ENCODE measurements around the gene DDX10.
A peak's percentile ranks its signal among the peaks of the same experiment; 100 is the strongest.
"Not testable (repeated sequence)": the region's sequence is repeated elsewhere in the genome, so short reads cannot be mapped to it uniquely, and the experiment has no call there.

Gene DDX10

GRCh38 chr11:108639146-108639545, 25.7 kb upstream of the DDX10 start:
- DNase-seq = no peak
- TF ChIP-seq POLR2A (IDR thresholded peaks at IDR 0.05; ENCODE audit: low read length) (no peak), GATA1 (IDR thresholded peaks at IDR 0.05; ENCODE audit: low read depth, low read length) (no peak)

DNA sequence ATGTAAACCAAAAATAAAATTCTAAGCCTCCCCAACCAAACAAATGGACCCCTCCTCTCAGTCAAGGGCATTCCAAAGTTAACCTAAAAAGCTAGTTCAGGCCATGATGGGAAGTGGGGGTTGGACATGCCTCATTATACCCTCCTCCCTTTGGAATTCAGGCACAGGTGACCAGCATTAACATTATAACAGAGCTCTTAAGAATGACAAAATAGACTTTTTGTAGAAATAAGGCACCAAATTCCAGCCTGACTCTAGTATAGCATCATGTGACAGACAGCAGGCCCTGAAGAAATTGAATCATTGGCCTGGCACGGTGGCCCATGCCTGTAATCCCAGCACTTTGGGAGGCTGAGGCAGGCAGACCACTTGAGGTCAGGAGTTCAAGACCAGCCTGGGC, 23.1 kb upstream of the DDX10 start:
- not testable (repeated sequence) for DNase-seq

GRCh38 chr11:108643974-108644373, 20.9 kb upstream of the DDX10 start:
- DNase-seq = no peak
- TF ChIP-seq POLR2A (IDR thresholded peaks at IDR 0.05; ENCODE audit: low read length) (no peak), GATA1 (IDR thresholded peaks at IDR 0.05; ENCODE audit: low read depth, low read length) (no peak)

DNA sequence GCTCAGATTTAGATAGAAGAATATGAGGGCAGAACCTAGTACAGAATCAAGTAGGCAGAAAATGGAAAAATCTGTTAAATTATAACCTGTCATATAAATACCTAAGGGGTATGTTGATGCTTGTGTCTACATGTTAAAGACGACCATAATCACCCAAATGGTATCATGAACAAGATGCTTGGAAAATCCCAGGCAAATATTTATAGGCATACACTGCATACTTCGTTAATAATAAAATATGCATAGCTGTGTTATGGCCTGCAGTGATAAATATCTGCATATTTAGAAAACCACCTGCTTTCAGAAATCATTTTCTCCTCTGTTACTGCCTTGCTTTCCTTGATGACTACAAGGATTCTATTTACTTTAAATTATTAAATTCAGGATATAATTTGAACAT, 18.9 kb upstream of the DDX10 start:
- no peak for DNase-seq
- TF ChIP-seq GATA1 (IDR thresholded peaks at IDR 0.05; ENCODE audit: low read depth, low read length) = no peak
- TF ChIP-seq POLR2A (IDR thresholded peaks at IDR 0.05; ENCODE audit: low read length) = no peak

DNA sequence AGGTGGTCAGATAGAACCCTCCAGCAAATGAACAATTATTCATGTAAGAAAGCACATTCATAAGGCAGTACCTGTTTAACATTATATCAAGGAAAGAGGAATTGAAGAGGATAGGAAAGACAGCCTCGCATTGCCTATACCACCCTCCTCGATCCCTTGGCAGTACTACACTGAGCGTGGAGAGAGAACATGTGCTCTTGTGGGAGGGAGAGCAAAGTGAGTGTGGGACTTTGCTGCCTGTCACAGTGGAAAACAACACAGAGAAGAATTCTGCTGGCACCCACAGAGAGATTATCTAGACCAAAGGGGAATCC, 17.5 kb upstream of the DDX10 start:
- DNase-seq = no peak
- no peak for TF ChIP-seq POLR2A (IDR thresholded peaks at IDR 0.05; ENCODE audit: low read length)
- no peak for TF ChIP-seq GATA1 (IDR thresholded peaks at IDR 0.05; ENCODE audit: low read depth, low read length)

GRCh38 chr11:108647701-108648527, 17.0 kb upstream of the DDX10 start:
- DNase-seq = peak; percentile 77 to 85
- no peak for TF ChIP-seq GATA1 (IDR thresholded peaks at IDR 0.05; ENCODE audit: low read depth, low read length)
- no peak for TF ChIP-seq POLR2A (IDR thresholded peaks at IDR 0.05; ENCODE audit: low read length)

DNA sequence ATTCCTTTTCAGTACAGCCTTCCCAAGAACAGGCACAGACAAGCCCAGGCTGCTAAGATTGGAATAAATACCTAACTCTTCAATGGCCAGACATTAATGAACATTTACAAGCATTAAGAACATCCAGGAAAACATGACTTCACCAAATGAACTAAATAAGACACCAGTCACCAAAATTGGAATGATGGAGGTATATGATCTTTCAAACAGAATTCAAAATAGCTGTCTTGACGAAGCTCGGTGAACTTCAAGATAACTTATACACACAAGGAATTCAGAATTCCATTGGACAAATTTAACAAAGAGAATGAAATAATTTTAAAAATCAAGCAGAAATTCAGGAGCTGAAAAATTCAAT, 16.4 kb upstream of the DDX10 start:
- no peak for TF ChIP-seq POLR2A (IDR thresholded peaks at IDR 0.05; ENCODE audit: low read length)
- no peak for TF ChIP-seq GATA1 (IDR thresholded peaks at IDR 0.05; ENCODE audit: low read depth, low read length)
- no peak for DNase-seq

DNA sequence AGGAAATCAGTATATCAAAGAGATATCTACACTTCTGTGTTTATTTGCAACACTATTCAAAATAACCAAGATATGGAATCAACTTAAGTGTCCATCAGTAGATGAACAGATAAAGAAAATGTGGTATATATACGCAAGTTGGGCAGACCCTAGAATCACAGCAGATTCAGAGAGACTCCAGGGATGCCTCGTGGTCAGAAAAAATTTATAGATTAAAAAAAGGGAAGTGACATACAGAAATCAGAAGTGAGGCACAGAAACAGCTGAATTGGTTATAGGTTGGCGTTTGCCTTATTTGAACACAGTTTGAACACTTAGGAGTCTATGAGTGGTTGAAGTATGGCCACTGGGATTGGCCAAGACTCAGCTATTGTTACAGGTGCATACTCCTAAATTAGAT, 10.8 kb upstream of the DDX10 start:
- DNase-seq = not testable (repeated sequence)

DNA sequence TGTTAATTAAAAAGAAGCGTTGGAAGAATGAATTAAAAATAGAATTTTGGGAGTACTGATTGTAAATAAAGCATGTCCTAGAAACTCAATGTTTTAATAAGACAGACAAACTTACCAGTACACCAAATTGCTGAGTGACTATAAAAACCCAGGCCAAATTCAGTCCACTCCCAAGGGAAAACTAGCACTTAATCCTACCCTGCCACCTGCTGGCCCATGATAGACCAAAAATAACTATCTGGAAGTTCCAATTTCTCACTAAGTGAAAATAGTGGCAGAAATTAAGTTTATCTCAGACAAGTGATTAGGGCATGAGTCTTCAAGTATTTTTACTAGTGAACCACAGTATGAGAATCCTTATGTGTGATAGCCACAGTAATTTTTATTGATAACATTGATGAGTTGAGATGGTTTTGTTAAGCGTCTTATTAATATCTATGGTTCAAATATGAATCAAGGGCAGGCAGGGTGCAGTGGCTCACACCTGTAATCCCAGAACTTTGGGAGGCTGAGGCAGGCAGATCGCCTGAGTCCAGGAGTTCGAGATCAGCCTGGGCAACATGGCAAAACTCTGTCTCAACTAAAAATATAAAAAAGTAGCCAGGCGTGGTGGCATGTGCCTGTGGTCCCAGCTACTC, 9.8 kb upstream of the DDX10 start:
- TF ChIP-seq GATA1 (IDR thresholded peaks at IDR 0.05; ENCODE audit: low read depth, low read length) = no peak
- TF ChIP-seq POLR2A (IDR thresholded peaks at IDR 0.05; ENCODE audit: low read length) = no peak
- DNase-seq = peak; percentile 61 to 74

GRCh38 chr11:108662700-108663099, 2.2 kb upstream of the DDX10 start:
- TF ChIP-seq POLR2A (IDR thresholded peaks at IDR 0.05; ENCODE audit: low read length) (no peak), GATA1 (IDR thresholded peaks at IDR 0.05; ENCODE audit: low read depth, low read length) (no peak)
- DNase-seq = no peak

DNA sequence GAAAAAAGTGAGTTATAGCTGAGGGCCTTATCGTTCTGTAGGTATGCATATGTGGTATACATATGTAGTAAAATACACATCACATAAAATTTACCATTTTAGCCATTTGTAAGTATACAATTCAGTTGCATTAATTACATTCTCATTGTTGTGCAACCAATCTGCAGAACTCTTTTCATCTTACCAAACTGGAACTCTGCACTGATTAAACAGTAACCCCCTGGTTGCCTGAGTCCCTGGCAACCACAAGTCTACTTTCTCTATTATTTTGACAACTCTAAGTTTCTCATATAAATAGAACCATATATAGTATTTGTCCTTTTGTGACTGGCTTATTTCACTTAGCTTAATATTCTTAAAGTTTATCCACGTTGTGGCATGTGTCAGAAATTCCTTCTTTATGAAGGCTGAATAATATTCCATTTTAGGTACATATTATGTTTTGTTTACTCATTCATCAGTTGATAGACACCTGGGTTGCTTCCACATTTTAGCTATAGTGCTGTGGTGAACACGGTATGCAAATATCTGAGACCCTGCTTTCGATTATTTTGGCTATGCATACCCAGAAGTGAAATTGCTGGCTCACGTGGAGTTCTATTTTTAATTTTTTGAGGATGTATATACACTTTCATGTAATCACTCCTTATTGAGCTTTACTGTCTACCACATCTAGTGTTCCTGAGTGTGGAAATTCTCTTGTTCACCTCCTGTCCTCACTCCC, 1.6 kb upstream of the DDX10 start:
- DNase-seq = no peak
- TF ChIP-seq POLR2A (IDR thresholded peaks at IDR 0.05; ENCODE audit: low read length) (no peak), GATA1 (IDR thresholded peaks at IDR 0.05; ENCODE audit: low read depth, low read length) (no peak)

- TF ChIP-seq POLR2A (IDR thresholded peaks at IDR 0.05; ENCODE audit: low read length) (no peak), GATA1 (IDR thresholded peaks at IDR 0.05; ENCODE audit: low read depth, low read length) (no peak)
- peak; percentile 9 to 12 for DNase-seq
Measured at GRCh38 chr11:108666373-108666772, 1.5 kb downstream of the DDX10 start.

DNA sequence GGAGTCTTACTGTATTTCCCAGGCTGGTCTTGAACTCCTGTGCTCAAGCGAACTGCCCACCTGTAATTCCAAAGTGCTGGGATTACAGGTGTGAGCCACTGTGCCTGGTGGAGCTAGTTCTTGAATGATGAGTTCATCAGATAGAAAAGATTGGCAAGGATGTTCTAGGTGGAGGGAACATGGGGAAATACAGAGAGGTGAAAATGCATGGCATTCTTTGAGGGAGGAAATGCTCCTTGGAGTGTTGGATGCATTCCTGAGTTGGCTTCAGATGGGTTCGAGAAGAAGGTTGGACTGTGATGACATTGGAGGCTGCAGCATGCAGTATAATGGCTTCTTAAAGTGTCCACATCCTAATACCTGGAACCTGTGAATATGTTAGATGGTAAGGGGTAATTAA, 4.4 kb downstream of the DDX10 start:
- no peak for DNase-seq
- TF ChIP-seq GATA1 (IDR thresholded peaks at IDR 0.05; ENCODE audit: low read depth, low read length) (no peak), POLR2A (IDR thresholded peaks at IDR 0.05; ENCODE audit: low read length) (no peak)

DNA sequence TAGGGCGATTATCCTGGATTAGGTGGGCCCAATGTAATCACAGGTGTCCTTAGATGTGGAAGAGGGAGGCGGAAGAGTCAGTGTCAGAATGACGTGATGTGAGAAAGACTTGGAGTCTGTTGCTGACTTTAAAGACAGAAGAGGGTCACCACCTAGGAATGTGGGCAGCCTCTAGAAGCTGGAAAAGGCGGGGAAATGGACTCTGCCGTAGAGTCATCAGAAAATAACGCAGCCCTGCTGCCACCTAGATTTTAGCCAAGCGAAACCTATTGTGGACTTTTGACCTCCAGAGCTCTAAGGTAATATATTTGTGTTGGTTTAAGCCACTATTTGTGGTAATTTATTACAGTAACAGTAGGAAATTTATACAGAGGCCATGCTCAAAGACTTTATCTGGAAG, 4.8 kb downstream of the DDX10 start:
- no peak for DNase-seq
- TF ChIP-seq POLR2A (IDR thresholded peaks at IDR 0.05; ENCODE audit: low read length) = no peak

GRCh38 chr11:108670451-108670850, 5.6 kb downstream of the DDX10 start:
- DNase-seq = no peak
- TF ChIP-seq GATA1 (IDR thresholded peaks at IDR 0.05; ENCODE audit: low read depth, low read length) = no peak
- TF ChIP-seq POLR2A (IDR thresholded peaks at IDR 0.05; ENCODE audit: low read length) = no peak

All from erythroblast (primary cell).